Thyroid gland (tissue), 4 donors: ENCODE data around the gene MRPL14.

Source experiments
- POLR2A ChIP-seq, 2 donors: fragments of 450-650 bp; IDR thresholded peaks; one replicate each; pipeline ENCODE4 v1.6.1; 2017; ENCODE audit warnings: antibody characterized with exemption in 2 of 2, mild to moderate bottlenecking in 2 of 2, moderate library complexity in 1 of 2
- TF ChIP-seq, protein P1 (sequence below), 6 experiments: fragments of 200-600 bp in 3 of 6; fragments of 450-650 bp in 3 of 6; sonication (generic) in 3 of 6; IDR thresholded peaks; one replicate each; pipeline ENCODE4 v1.5.1; 2016 to 2019; ENCODE audit warnings: antibody characterized with exemption in 6 of 6, mild to moderate bottlenecking in 2 of 6, inconsistent platforms in 1 of 6, moderate library complexity in 1 of 6

DNA sequence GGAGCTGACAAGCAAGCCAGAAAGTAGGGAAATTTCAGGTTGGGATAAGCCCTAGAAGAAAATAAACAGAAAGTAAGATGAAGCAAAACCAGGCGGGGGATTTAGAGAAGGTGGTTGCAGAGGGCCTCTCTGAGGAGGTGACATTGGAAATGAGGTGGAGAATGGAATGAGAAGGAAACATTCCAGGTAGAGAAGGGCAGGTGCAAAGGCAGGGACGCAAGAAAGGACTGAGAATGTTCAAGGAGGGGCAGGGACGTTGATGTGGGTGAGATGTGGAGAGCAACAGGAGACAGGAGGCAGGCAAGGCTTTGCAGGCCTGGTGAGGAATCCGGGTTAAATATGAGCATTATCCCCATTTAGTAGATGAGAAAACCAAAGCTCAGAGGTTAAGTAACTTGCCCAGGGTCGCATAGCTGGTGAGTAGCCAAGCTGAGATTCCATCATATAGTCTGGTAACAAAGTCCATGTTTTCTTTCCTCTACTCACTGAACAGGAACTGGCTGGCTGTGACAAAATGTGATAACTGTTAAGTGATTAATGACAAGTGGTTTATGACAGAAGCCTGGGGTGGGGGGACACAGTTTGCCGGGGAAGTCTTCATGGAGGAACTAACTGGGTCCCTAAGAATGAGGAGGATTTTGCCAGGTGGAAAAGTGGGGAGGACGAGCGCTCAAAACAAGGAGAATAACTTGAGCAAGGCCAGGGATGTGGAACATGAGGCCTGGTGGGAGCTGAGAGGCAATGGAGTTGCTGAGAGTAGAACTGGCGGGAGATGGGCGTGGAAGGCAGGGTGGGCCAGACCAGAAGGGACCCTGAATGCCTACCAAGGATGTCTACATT is 32.6 kb downstream of the MRPL14 start:
- TF ChIP-seq, protein P1, sequence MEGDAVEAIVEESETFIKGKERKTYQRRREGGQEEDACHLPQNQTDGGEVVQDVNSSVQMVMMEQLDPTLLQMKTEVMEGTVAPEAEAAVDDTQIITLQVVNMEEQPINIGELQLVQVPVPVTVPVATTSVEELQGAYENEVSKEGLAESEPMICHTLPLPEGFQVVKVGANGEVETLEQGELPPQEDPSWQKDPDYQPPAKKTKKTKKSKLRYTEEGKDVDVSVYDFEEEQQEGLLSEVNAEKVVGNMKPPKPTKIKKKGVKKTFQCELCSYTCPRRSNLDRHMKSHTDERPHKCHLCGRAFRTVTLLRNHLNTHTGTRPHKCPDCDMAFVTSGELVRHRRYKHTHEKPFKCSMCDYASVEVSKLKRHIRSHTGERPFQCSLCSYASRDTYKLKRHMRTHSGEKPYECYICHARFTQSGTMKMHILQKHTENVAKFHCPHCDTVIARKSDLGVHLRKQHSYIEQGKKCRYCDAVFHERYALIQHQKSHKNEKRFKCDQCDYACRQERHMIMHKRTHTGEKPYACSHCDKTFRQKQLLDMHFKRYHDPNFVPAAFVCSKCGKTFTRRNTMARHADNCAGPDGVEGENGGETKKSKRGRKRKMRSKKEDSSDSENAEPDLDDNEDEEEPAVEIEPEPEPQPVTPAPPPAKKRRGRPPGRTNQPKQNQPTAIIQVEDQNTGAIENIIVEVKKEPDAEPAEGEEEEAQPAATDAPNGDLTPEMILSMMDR (IDR thresholded peaks at IDR 0.05) = no peak
- TF ChIP-seq POLR2A (IDR thresholded peaks at IDR 0.05) = no peak
